OCI-LY7 (cell line): ENCODE data around the gene PGGT1B. TPM values are rescaled to one million over a fixed set of nuclear protein-coding genes. Genes with fewer than 3 reads are reported as not detected.

Experiments
- BruUV-seq: library from RNA; stranded (reverse); fragments of 400-500 nt; replicated peaks from 2 replicates; lab custom pipeline; 2021; lab: Mats Ljungman, UMichigan
- CTCF ChIA-PET: fragments of 300-600 bp; sonication (Branson Sonifier 250); formaldehyde crosslinking; loops from one replicate; lab custom pipeline; 2022; ENCODE audit warnings: antibody characterized with exemption; ENCODE audit not compliant: unreplicated experiment; lab: Charles Lee
- POLR2A ChIA-PET: fragments of 300-600 bp; sonication (Branson Sonifier 250); formaldehyde crosslinking; loops from one replicate; lab custom pipeline; 2022; ENCODE audit warnings: antibody characterized with exemption; lab: Charles Lee
- DNase-seq: peaks from one replicate; pipeline ENCODE4 v3.0.0-alpha.2; 2015; ENCODE audit warnings: low spot score
- H2AFZ ChIP-seq: fragments of 200-600 bp; sonication (generic), shearing (Covaris generic); 2 replicates; pipeline ENCODE4 v1.6.1; 2014; ENCODE audit warnings: mild to moderate bottlenecking, antibody characterized with exemption, low read length, moderate library complexity
- H3K27ac ChIP-seq: fragments of 200-600 bp; sonication (generic); 2 replicates; pipeline ENCODE4 v1.5.1; 2014; ENCODE audit warnings: mixed run types, low read depth, mild to moderate bottlenecking, moderate library complexity, low read length, inconsistent platforms; ENCODE audit not compliant: poor library complexity, severe bottlenecking
- H3K36me3 ChIP-seq: fragments of 200-600 bp; sonication (generic); 2 replicates; pipeline ENCODE4 v1.6.1; 2014; ENCODE audit warnings: mild to moderate bottlenecking, antibody characterized with exemption, low read length, moderate library complexity, mixed read lengths; ENCODE audit not compliant: insufficient read depth
- H3K4me1 ChIP-seq: fragments of 200-600 bp; sonication (generic); 2 replicates; pipeline ENCODE4 v1.5.1; 2014; ENCODE audit warnings: mild to moderate bottlenecking, low read length; ENCODE audit not compliant: insufficient read depth, poor library complexity, severe bottlenecking
- H3K4me2 ChIP-seq: fragments of 200-600 bp; sonication (generic); 2 replicates; pipeline ENCODE4 v1.6.1; 2014; ENCODE audit warnings: mild to moderate bottlenecking, low read length
- H3K4me3 ChIP-seq: fragments of 200-600 bp; sonication (generic); 2 replicates; pipeline ENCODE4 v1.5.1; 2014; ENCODE audit warnings: mild to moderate bottlenecking, low read depth, low read length; ENCODE audit not compliant: poor library complexity, severe bottlenecking
- H3K79me2 ChIP-seq: fragments of 200-600 bp; sonication (generic); 2 replicates; pipeline ENCODE4 v1.6.1; 2016; ENCODE audit warnings: low read depth, mild to moderate bottlenecking, low read length, moderate library complexity, mixed read lengths; ENCODE audit not compliant: insufficient read depth
- H3K9me2 ChIP-seq: fragments of 200-600 bp; sonication (generic); 2 replicates; pipeline ENCODE4 v1.6.1; 2016; ENCODE audit warnings: mild to moderate bottlenecking, low read length, mixed read lengths; ENCODE audit not compliant: insufficient read depth
- H3K9me3 ChIP-seq: fragments of 200-600 bp; sonication (generic); 2 replicates; pipeline ENCODE4 v1.6.1; 2014; ENCODE audit warnings: mild to moderate bottlenecking, mixed run types, low read length, mixed read lengths
- H4K20me1 ChIP-seq: fragments of 200-600 bp; sonication (generic); 2 replicates; pipeline ENCODE4 v1.6.1; 2014; ENCODE audit warnings: mild to moderate bottlenecking, antibody characterized with exemption, low read length, moderate library complexity, mixed read lengths; ENCODE audit not compliant: insufficient read depth
- CTCF ChIP-seq: fragments of 200-600 bp; sonication (generic); conservative IDR thresholded peaks from 2 replicates; pipeline ENCODE4 v1.5.1; 2014; ENCODE audit warnings: mild to moderate bottlenecking, antibody characterized with exemption, low read length, moderate library complexity, mixed read lengths
- EZH2phosphoT487 ChIP-seq: fragments of 200-600 bp; sonication (generic); IDR thresholded peaks from 2 replicates; pipeline ENCODE4 v1.6.1; 2018; ENCODE audit warnings: low read depth, borderline replicate concordance, mild to moderate bottlenecking, mixed run types, antibody characterized with exemption, low read length, moderate library complexity, mixed read lengths
- intact Hi-C: fragments of 100-400 bp; cut with micrococcal nuclease; formaldehyde crosslinking; loops from one replicate; pipeline ENCODE4 v1.10.0; 2022; ENCODE audit not compliant: unreplicated experiment
- total RNA-seq, 2 experiments: library from RNA; depleted of rRNA in 1 of 2; stranded (reverse); fragments of >200 nt in 1 of 2; shearing (Covaris generic) in 1 of 2; gene quantifications; 2 replicates each; pipeline ENCODE4 v1.2.3, GENCODE V29; 2014 to 2022

PGGT1B gene
- total RNA-seq, 2 experiments from 2014 or later: 19.7 to 54.7 TPM

- intact Hi-C loops: no loop called here
- Histone ChIP-seq H2AFZ (no peak overlapping the region), H3K4me2 (no peak overlapping the region), H4K20me1 (no peaks in the 10 kb centered on the region), H3K9me2 (no peaks in the 10 kb centered on the region), H3K4me1 (no peaks in the 10 kb centered on the region), H3K79me2 (no peaks in the 10 kb centered on the region), H3K9me3 (no peaks in the 10 kb centered on the region), H3K36me3 (no peaks in the 10 kb centered on the region), H3K27ac (no peak overlapping the region), H3K4me3 (no peak overlapping the region)
- ChIA-PET POLR2A (no interaction called here), CTCF (no interaction called here)
- DNase-seq: no peak
- no TSS peak for BruUV-seq
- TF ChIP-seq EZH2phosphoT487 (no peak), CTCF (no peak)
Measured at GRCh38 chr5:115282131-115282530, 19.5 kb upstream of the PGGT1B start.

GRCh38 chr5:115274584-115274983 lies 11.9 kb upstream of the PGGT1B start:
- Histone ChIP-seq H3K36me3 (peaks cover 6% of the 10 kb centered on the region), H3K4me1 (peaks cover 33% of the 10 kb centered on the region), H2AFZ (no peak overlapping the region), H3K4me3 (no peak overlapping the region), H3K79me2 (no peaks in the 10 kb centered on the region), H3K4me2 (0 out of 2 replicates have a peak overlapping the region, but pooled peaks have one; percentile 16), H3K27ac (no peak overlapping the region), H3K9me2 (no peaks in the 10 kb centered on the region), H4K20me1 (no peaks in the 10 kb centered on the region), H3K9me3 (no peaks in the 10 kb centered on the region)
- intact Hi-C loops: no loop called here
- CTCF ChIA-PET: no interaction called here
- TF ChIP-seq CTCF (no peak), EZH2phosphoT487 (no peak)
- POLR2A ChIA-PET: interaction anchor here (0.7 to 5.8 kb wide), 2 partner anchors 12 to 43 kb away, joined by 3 to 32 read pairs; partner anchors contain the start of gene PGGT1B
- no TSS peak for BruUV-seq
- DNase-seq: no peak

- BruUV-seq: no TSS peak
- POLR2A ChIA-PET: interaction anchor here (0.6 to 5.8 kb wide), 3 partner anchors 10 to 15 kb away, joined by 3 to 32 read pairs (median 3); partner anchors contain the start of gene PGGT1B
- peaks cover 33% of the 10 kb centered on the region for H3K4me1 ChIP-seq
- H2AFZ ChIP-seq: no peak overlapping the region
- no peaks in the 10 kb centered on the region for H4K20me1 ChIP-seq
- H3K9me3 ChIP-seq: no peaks in the 10 kb centered on the region
- H3K4me3 ChIP-seq: no peak overlapping the region
- no peaks in the 10 kb centered on the region for H3K79me2 ChIP-seq
- CTCF ChIA-PET: no interaction called here
- no peaks in the 10 kb centered on the region for H3K9me2 ChIP-seq
- peak overlapping the region; percentile 87 for H3K27ac ChIP-seq
- peaks cover 12% of the 10 kb centered on the region for H3K36me3 ChIP-seq
- TF ChIP-seq EZH2phosphoT487 (no peak), CTCF (no peak)
- H3K4me2 ChIP-seq: peak overlapping the region; percentile 66; the same call in 1 of the 2 replicates
- intact Hi-C loops: no loop called here
- no peak for DNase-seq
Measured at GRCh38 chr5:115272297-115272958, 9.8 kb upstream of the PGGT1B start.
